DND-41 (cell line): Measurements from ENCODE around the gene CLTB.

Experiments used
- ATAC-seq: fragments of 200-7000 bp; cut with Tn5 transposase; 3 replicates; pipeline ENCODE4 v1.9.1; 2021; ENCODE audit warnings: low read depth; ENCODE audit not compliant: insufficient read depth
- DNase-seq: peaks from one replicate; pipeline ENCODE4 v3.0.0-alpha.2; 2020
- H2AFZ ChIP-seq: 2 replicates; pipeline ENCODE4 v1.6.0; 2012; ENCODE audit warnings: low read depth, low read length
- H3K27ac ChIP-seq: 2 replicates; pipeline ENCODE4 v1.5.1; 2012; ENCODE audit warnings: low read length, inconsistent platforms
- H3K27me3 ChIP-seq: fragments of 200-600 bp; sonication (generic); 2 replicates; pipeline ENCODE4 v1.6.0; 2012; ENCODE audit warnings: low read length, mild to moderate bottlenecking, inconsistent platforms; ENCODE audit not compliant: insufficient read depth, poor library complexity
- H3K36me3 ChIP-seq: 2 replicates; pipeline ENCODE4 v1.5.1; 2012; ENCODE audit warnings: low read length, inconsistent platforms; ENCODE audit not compliant: insufficient read depth
- H3K4me1 ChIP-seq: 2 replicates; pipeline ENCODE4 v1.5.1; 2012; ENCODE audit warnings: mild to moderate bottlenecking, low read length; ENCODE audit not compliant: insufficient read depth
- H3K4me2 ChIP-seq: 2 replicates; pipeline ENCODE4 v1.6.0; 2012; ENCODE audit warnings: mild to moderate bottlenecking, moderate library complexity, low read length, inconsistent platforms; ENCODE audit not compliant: insufficient read depth
- H3K4me3 ChIP-seq, 2 experiments: fragments of 200-600 bp in 1 of 2; shearing (Covaris generic) in 1 of 2; 2 replicates each; pipeline ENCODE4 v1.5.1; 2012 to 2016; ENCODE audit warnings: inconsistent platforms in 2 of 2, low read length in 2 of 2, mild to moderate bottlenecking in 2 of 2, low read depth in 1 of 2, moderate library complexity in 1 of 2
- H3K79me2 ChIP-seq: 2 replicates; pipeline ENCODE4 v1.6.0; 2012; ENCODE audit warnings: low read length, inconsistent platforms; ENCODE audit not compliant: insufficient read depth
- H3K9ac ChIP-seq: 2 replicates; pipeline ENCODE4 v1.6.0; 2012; ENCODE audit warnings: low read depth, mild to moderate bottlenecking, inconsistent platforms, low read length, moderate library complexity
- H3K9me3 ChIP-seq: 2 replicates; pipeline ENCODE4 v1.5.1; 2012; ENCODE audit warnings: low read length, moderate library complexity, mild to moderate bottlenecking, inconsistent platforms; ENCODE audit not compliant: insufficient read depth, severe bottlenecking
- H4K20me1 ChIP-seq: 2 replicates; pipeline ENCODE4 v1.6.0; 2012; ENCODE audit warnings: low read length; ENCODE audit not compliant: insufficient read depth
- CTCF ChIP-seq: IDR thresholded peaks from 2 replicates; pipeline ENCODE4 v1.5.1; 2012; ENCODE audit warnings: borderline replicate concordance, low read length, moderate library complexity, mild to moderate bottlenecking; ENCODE audit not compliant: poor library complexity, severe bottlenecking; ENCODE audit errors: extremely low read depth
- EZH2 ChIP-seq: IDR thresholded peaks from 3 replicates; pipeline ENCODE4 v1.6.1; 2012; ENCODE audit warnings: borderline replicate concordance, low read depth, mild to moderate bottlenecking, moderate library complexity, low read length, inconsistent platforms; ENCODE audit not compliant: severe bottlenecking

The CLTB gene

GRCh38 chr5:176382721-176383120, 33.6 kb downstream of the CLTB start:
- peaks cover 47% of the 10 kb centered on the region for H4K20me1 ChIP-seq
- H3K27me3 ChIP-seq = no peaks in the 10 kb centered on the region
- H3K36me3 ChIP-seq = peaks cover 66% of the 10 kb centered on the region
- no peak overlapping the region for H3K4me2 ChIP-seq
- DNase-seq = no peak
- peaks cover 33% of the 10 kb centered on the region for H3K79me2 ChIP-seq
- H3K4me1 ChIP-seq = peaks cover 22% of the 10 kb centered on the region
- H3K27ac ChIP-seq = no peak overlapping the region
- H3K4me3 ChIP-seq = no peak overlapping the region
- H2AFZ ChIP-seq = no peak overlapping the region
- no peaks in the 10 kb centered on the region for H3K9me3 ChIP-seq
- TF ChIP-seq CTCF = no peak
- no peak for TF ChIP-seq EZH2
- H3K9ac ChIP-seq = no peak overlapping the region
- ATAC-seq = no peak

GRCh38 chr5:176381979-176382378, 34.4 kb downstream of the CLTB start:
- Histone ChIP-seq H3K9me3 (no peaks in the 10 kb centered on the region), H3K9ac (no peak overlapping the region), H3K4me1 (peaks cover 15% of the 10 kb centered on the region), H4K20me1 (peaks cover 40% of the 10 kb centered on the region), H3K36me3 (peaks cover 58% of the 10 kb centered on the region), H3K27ac (no peak overlapping the region), H3K4me2 (no peak overlapping the region), H3K27me3 (no peaks in the 10 kb centered on the region), H3K4me3 (no peak overlapping the region), H3K79me2 (peaks cover 26% of the 10 kb centered on the region), H2AFZ (no peak overlapping the region)
- TF ChIP-seq EZH2 (no peak), CTCF (no peak)
- ATAC-seq (0 out of 3 replicates have a peak, but pooled peaks have one; percentile 28), DNase-seq (no peak)

- DNase-seq (no peak), ATAC-seq (no peak)
- no peak for TF ChIP-seq CTCF
- TF ChIP-seq EZH2 = no peak
- Histone ChIP-seq H3K4me2 (no peak overlapping the region), H3K4me1 (peaks cover 9% of the 10 kb centered on the region), H3K4me3 (no peak overlapping the region), H3K27ac (no peak overlapping the region), H3K27me3 (no peaks in the 10 kb centered on the region), H3K79me2 (peaks cover 20% of the 10 kb centered on the region), H3K9ac (no peak overlapping the region), H3K36me3 (peaks cover 53% of the 10 kb centered on the region), H4K20me1 (peaks cover 36% of the 10 kb centered on the region), H3K9me3 (no peaks in the 10 kb centered on the region), H2AFZ (no peak overlapping the region)
Observed at GRCh38 chr5:176381423-176381822, 34.9 kb downstream of the CLTB start.

- DNase-seq (no peak), ATAC-seq (no peak)
- Histone ChIP-seq H3K4me3 (no peak overlapping the region), H3K27me3 (no peaks in the 10 kb centered on the region), H2AFZ (no peak overlapping the region), H3K9me3 (no peaks in the 10 kb centered on the region), H3K9ac (no peak overlapping the region), H3K36me3 (peaks cover 38% of the 10 kb centered on the region), H4K20me1 (peaks cover 23% of the 10 kb centered on the region; the same call in 1 of the 2 replicates), H3K4me1 (no peaks in the 10 kb centered on the region), H3K27ac (no peak overlapping the region), H3K79me2 (0 out of 2 replicates have a peak, but pooled peaks cover 5% of the 10 kb centered on the region), H3K4me2 (no peak overlapping the region)
- TF ChIP-seq CTCF (no peak), EZH2 (no peak)
Observed at GRCh38 chr5:176379881-176380280, 36.5 kb downstream of the CLTB start.
